ENCODE measurements around the gene SERPINA6. TPM values are rescaled to one million over a fixed set of nuclear protein-coding genes. Genes with fewer than 3 reads are reported as not detected.
A peak's percentile ranks its signal among the peaks of the same experiment; 100 is the strongest.

The SERPINA6 gene
- total RNA-seq, 1 donor from 2014 or later = not detected

DNA sequence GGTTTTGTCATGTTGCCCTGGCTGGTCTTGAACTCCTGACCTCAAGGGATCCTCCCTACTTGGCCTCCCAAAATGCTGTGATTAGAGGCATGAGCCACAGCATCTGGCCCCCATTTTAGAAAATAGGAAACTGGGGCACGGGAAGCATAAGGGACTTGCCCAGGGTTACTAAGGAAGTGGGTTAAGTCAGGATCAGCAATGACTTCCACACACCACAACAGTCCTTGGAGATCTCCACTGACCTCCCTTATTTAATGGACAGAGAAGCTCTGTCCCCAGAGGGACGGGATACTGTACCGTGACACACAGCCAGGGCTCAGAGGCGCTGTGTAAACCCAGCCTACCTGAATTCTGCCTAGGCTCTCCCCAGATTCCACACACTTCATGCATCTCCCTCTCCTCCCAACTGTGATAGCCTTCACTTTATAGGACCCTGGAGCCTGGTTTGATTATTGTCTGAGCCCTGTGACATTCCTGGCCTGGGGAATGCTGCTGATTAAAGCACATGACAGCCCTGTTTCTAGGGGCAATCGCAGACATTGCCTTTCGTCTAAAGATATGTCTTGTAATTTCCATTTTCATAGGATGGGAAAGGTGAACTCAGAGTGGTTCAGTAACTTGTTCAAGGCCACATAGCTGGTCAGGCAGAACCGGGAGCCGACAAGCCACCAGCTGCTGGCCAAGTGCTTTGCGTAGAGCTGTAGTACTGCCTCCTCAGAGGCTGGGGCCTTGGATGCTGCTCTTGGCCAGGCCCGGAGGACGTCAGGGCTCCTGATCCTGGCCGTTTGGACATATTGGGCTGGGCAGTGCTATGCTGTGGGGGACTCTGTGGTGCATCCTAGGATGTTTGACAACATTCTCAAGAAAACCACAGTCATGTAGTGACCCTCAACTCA lies 44.5 kb upstream of the SERPINA6 start:
- ATAC-seq (peak; percentile 59), DNase-seq (peak; percentile 45)
- TF ChIP-seq, protein P1, sequence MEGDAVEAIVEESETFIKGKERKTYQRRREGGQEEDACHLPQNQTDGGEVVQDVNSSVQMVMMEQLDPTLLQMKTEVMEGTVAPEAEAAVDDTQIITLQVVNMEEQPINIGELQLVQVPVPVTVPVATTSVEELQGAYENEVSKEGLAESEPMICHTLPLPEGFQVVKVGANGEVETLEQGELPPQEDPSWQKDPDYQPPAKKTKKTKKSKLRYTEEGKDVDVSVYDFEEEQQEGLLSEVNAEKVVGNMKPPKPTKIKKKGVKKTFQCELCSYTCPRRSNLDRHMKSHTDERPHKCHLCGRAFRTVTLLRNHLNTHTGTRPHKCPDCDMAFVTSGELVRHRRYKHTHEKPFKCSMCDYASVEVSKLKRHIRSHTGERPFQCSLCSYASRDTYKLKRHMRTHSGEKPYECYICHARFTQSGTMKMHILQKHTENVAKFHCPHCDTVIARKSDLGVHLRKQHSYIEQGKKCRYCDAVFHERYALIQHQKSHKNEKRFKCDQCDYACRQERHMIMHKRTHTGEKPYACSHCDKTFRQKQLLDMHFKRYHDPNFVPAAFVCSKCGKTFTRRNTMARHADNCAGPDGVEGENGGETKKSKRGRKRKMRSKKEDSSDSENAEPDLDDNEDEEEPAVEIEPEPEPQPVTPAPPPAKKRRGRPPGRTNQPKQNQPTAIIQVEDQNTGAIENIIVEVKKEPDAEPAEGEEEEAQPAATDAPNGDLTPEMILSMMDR (IDR thresholded peaks at IDR 0.05) = no peak

DNA sequence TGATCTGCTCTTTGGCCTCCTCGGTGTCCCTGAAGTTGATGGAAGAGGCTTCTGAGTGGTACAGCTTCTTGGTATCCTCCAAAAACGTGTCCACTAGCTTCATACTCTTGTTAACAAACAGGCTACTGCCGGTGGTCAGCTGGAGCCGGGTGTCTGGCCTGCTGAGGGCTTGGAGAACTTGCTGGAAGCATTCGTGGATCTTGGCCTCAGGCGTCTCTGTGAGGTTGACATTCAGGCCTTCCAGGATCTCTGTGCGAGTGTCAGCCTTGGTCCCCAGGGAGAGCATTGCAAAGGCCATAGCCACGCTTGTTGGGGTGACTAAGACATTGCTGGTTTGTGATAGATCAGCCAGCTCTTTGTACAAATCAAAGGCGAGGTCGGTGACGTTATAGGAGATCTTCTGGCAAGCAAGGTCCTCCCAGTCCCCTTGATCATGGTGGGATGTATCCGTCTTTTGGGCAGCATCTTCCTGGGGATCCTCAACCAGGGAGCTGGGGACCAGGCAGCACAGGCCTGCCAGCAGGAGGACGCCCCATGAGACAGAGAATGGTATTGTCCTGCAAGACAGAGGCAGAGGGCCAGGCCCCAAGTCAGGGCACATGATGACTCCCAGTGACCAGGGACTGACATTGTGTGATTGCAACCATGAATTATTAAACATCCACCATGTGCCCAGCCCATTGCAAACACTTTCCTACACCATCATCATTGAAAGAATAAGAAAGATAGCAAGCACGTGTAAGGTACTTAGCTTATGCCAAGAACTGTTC lies 43.2 kb upstream of the SERPINA6 start, which contains the start of gene SERPINA2:
SERPINA2 (minus strand) TSS at position 553 of the 770 bp plus-strand sequence.
- TF ChIP-seq, protein P1 (IDR thresholded peaks at IDR 0.05) = no peak
- H3K27me3 ChIP-seq = no peaks in the 10 kb centered on the region
- intact Hi-C loops (cut with DNase I) = no loop called here
- H3K9me3 ChIP-seq = no peaks in the 10 kb centered on the region
- H3K27ac ChIP-seq = no peak within 1 kb of the TSS
- no peaks in the 10 kb centered on the region for H3K36me3 ChIP-seq
- H3K4me3 ChIP-seq = no peak within 1 kb of the TSS
- ATAC-seq (no peak), DNase-seq (peak; percentile 45)
- no peaks in the 10 kb centered on the region for H3K4me1 ChIP-seq

More for the DNA sequence above, 44.5 kb upstream of the SERPINA6 start:
- Histone ChIP-seq H3K36me3 (no peaks in the 10 kb centered on the region), H3K27me3 (no peaks in the 10 kb centered on the region), H3K27ac (no peak overlapping the region), H3K9me3 (no peaks in the 10 kb centered on the region), H3K4me1 (no peaks in the 10 kb centered on the region), H3K4me3 (no peak overlapping the region)
- intact Hi-C loops (cut with DNase I) = no loop called here

DNA sequence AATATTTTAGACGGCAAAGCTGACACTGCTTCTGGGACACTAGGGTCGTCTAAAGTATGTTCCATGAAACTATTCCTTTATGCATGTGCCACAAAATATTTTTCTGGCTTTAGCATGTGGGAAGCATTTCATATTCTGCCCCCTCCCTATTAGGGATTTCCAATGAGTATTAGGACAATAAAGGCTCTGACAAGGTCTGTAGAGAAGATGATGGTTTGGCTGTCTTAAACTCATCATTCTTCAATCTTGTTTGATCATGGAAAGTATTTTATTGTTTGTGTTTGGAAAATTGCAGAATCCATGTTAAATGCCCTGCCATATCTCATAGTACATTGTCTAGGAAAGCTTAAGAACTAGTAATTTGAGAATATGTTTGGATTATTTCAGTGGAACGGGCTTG lies 42.5 kb upstream of the SERPINA6 start:
- ATAC-seq = no peak
- TF ChIP-seq, protein P1 (IDR thresholded peaks at IDR 0.05) = no peak
- DNase-seq = no peak
- Histone ChIP-seq H3K4me1 (no peaks in the 10 kb centered on the region), H3K27me3 (no peaks in the 10 kb centered on the region), H3K36me3 (no peaks in the 10 kb centered on the region), H3K4me3 (no peak overlapping the region), H3K27ac (no peak overlapping the region), H3K9me3 (no peaks in the 10 kb centered on the region)
- intact Hi-C loops (cut with DNase I) = no loop called here

DNA sequence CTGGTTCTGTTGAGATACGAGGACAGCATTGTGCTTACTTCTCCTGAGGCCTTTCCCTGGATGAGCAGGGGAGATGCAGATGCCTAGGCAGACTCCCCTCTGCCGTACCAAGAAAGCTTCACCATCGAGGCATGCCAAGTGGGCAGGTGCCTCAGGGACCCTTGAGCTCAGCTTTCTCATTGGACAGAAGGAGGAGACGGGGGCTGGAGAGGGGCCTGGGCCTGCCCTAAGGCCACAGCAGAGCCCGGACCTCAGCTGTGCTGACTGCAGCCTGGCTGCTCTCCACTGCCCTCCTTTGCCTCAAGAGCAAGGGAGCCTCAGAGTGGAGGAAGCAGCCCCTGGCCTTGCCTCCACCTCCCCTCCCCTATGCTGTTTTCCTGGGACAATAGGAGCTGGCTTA lies 41.8 kb upstream of the SERPINA6 start:
- TF ChIP-seq, protein P1 (IDR thresholded peaks at IDR 0.05) = no peak
- DNase-seq = peak; percentile 55
- Histone ChIP-seq H3K36me3 (no peaks in the 10 kb centered on the region), H3K27me3 (no peaks in the 10 kb centered on the region), H3K4me3 (no peak overlapping the region), H3K9me3 (no peaks in the 10 kb centered on the region), H3K4me1 (no peaks in the 10 kb centered on the region), H3K27ac (no peak overlapping the region)
- intact Hi-C loops (cut with DNase I) = no loop called here
- no peak for ATAC-seq

DNA sequence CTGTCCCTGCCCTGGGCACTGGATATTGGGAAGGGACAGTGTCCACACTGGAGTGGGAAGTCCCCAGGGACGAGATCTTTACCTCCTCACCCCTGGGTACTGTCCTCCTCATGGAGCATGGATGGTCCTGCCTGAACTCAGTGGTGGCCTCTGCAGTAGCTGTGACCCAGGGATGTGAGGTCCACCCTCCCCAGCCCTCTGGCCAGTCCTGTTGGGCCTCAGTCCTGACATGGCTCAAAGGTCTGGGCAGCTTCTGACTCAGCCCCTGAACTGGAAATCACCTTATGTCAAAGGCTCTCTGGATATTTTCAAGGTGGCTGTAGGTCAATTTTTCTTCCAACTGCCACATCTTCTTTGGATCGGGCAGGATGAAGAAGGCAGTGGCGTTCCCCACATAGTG lies 40.9 kb upstream of the SERPINA6 start:
- no peak overlapping the region for H3K27ac ChIP-seq
- DNase-seq = peak; percentile 29
- ATAC-seq = no peak
- intact Hi-C loops (cut with DNase I) = no loop called here
- TF ChIP-seq, protein P1 (IDR thresholded peaks at IDR 0.05) = no peak
- no peaks in the 10 kb centered on the region for H3K27me3 ChIP-seq
- no peaks in the 10 kb centered on the region for H3K36me3 ChIP-seq
- no peaks in the 10 kb centered on the region for H3K9me3 ChIP-seq
- H3K4me1 ChIP-seq = no peaks in the 10 kb centered on the region
- H3K4me3 ChIP-seq = no peak overlapping the region

Measured in upper lobe of right lung (tissue), 1 donor.